ENCODE measurements around the gene DMRT3. TPM values are rescaled to one million over a fixed set of nuclear protein-coding genes. Genes with fewer than 3 reads are reported as not detected.
A peak's percentile ranks its signal among the peaks of the same experiment; 100 is the strongest.

The DMRT3 gene
- total and polyA plus RNA-seq, 8 donors, result not detected

GRCh38 chr9:970151-970996 is 6.1 kb upstream of the DMRT3 start:
- no peaks in the 10 kb centered on the region for H3K9me3 ChIP-seq
- ATAC-seq, result no peak
- peaks cover 0 to 20% of the 10 kb centered on the region in 2 donors for H3K4me1 ChIP-seq
- H3K27ac ChIP-seq, result no peak overlapping the region
- H3K4me3 ChIP-seq, result no peak overlapping the region
- intact Hi-C loops (cut with DNase I), result no loop called here
- DNase-seq, result no peak
- peaks cover 100% of the 10 kb centered on the region in 2 donors for H3K27me3 ChIP-seq
- no peaks in the 10 kb centered on the region for H3K36me3 ChIP-seq
- no peak for TF ChIP-seq CTCF (IDR thresholded peaks at IDR 0.05)

- Histone ChIP-seq H3K27me3 (peaks cover 100% of the 10 kb centered on the region in 2 donors), H3K27ac (no peak overlapping the region), H3K36me3 (no peaks in the 10 kb centered on the region), H3K4me3 (peak overlapping the region; percentile 7 to 36), H3K4me1 (peaks cover 0 to 32% of the 10 kb centered on the region in 2 donors), H3K9me3 (no peaks in the 10 kb centered on the region)
- ATAC-seq (peak; percentile 29), DNase-seq (no peak)
- intact Hi-C loops (cut with DNase I), result no loop called here
- no peak for TF ChIP-seq CTCF (IDR thresholded peaks at IDR 0.05)
Measured at GRCh38 chr9:971901-972500, 4.5 kb upstream of the DMRT3 start.

GRCh38 chr9:972501-973294 is 3.8 kb upstream of the DMRT3 start:
- H3K27ac ChIP-seq, result no peak overlapping the region
- no peak for TF ChIP-seq CTCF (IDR thresholded peaks at IDR 0.05)
- H3K9me3 ChIP-seq, result no peaks in the 10 kb centered on the region
- intact Hi-C loops (cut with DNase I), result no loop called here
- DNase-seq, result no peak
- ATAC-seq, result peak; percentile 12
- peaks cover 0 to 33% of the 10 kb centered on the region in 2 donors for H3K4me1 ChIP-seq
- no peaks in the 10 kb centered on the region for H3K36me3 ChIP-seq
- peaks cover 100% of the 10 kb centered on the region in 2 donors for H3K27me3 ChIP-seq
- H3K4me3 ChIP-seq, result peak overlapping the region in 1 of 2 donors; percentile 36

- Histone ChIP-seq H3K9me3 (no peaks in the 10 kb centered on the region), H3K4me3 (no peak overlapping the region), H3K27ac (no peak overlapping the region), H3K4me1 (peaks cover 0 to 33% of the 10 kb centered on the region in 2 donors), H3K27me3 (peaks cover 100% of the 10 kb centered on the region in 2 donors), H3K36me3 (no peaks in the 10 kb centered on the region)
- TF ChIP-seq CTCF (IDR thresholded peaks at IDR 0.05), result no peak
- ATAC-seq, result no peak
- no peak for DNase-seq
- intact Hi-C loops (cut with DNase I), result no loop called here
Measured at GRCh38 chr9:973295-973834, 3.1 kb upstream of the DMRT3 start.
